ENCODE measurements around the gene KLHL35.

Gene KLHL35

GRCh38 chr11:75432911-75433321 lies at the start of gene KLHL35:
KLHL35 (minus strand) TSS chr11:75433203; CDS start chr11:75430629, 2,574 bp downstream.
- Mint-ChIP-seq H3K4me1 (peaks cover 21% of the 10 kb centered on the region), H3K27ac (no peak within 1 kb of the TSS), H3K9me3 (no peaks in the 10 kb centered on the region), H3K4me3 (peak within 1 kb of the TSS; percentile 33), H3K36me3 (peaks cover 5% of the 10 kb centered on the region), H3K27me3 (peaks cover 33% of the 10 kb centered on the region)

- Mint-ChIP-seq H3K4me1 (no peaks in the 10 kb centered on the region), H3K9me3 (no peaks in the 10 kb centered on the region), H3K27ac (no peak overlapping the region), H3K36me3 (no peaks in the 10 kb centered on the region), H3K4me3 (no peak overlapping the region), H3K27me3 (no peaks in the 10 kb centered on the region)
Measured at GRCh38 chr11:75481922-75482606, 49.1 kb upstream of the KLHL35 start.

- Mint-ChIP-seq H3K36me3 (no peaks in the 10 kb centered on the region), H3K27ac (no peak overlapping the region), H3K9me3 (no peaks in the 10 kb centered on the region), H3K4me1 (no peaks in the 10 kb centered on the region), H3K4me3 (no peak overlapping the region), H3K27me3 (no peaks in the 10 kb centered on the region)
Measured at GRCh38 chr11:75481223-75481921, 48.4 kb upstream of the KLHL35 start.

GRCh38 chr11:75480185-75481175 lies 47.5 kb upstream of the KLHL35 start:
- H3K27ac Mint-ChIP-seq: no peak overlapping the region
- no peaks in the 10 kb centered on the region for H3K36me3 Mint-ChIP-seq

GRCh38 chr11:75479597-75480145 lies 46.7 kb upstream of the KLHL35 start:
- H3K27ac Mint-ChIP-seq: no peak overlapping the region
- H3K27me3 Mint-ChIP-seq: no peaks in the 10 kb centered on the region
- no peaks in the 10 kb centered on the region for H3K36me3 Mint-ChIP-seq
- H3K4me1 Mint-ChIP-seq: peaks cover 16% of the 10 kb centered on the region
- no peaks in the 10 kb centered on the region for H3K9me3 Mint-ChIP-seq
- H3K4me3 Mint-ChIP-seq: no peak overlapping the region

More at GRCh38 chr11:75480185-75481175, 47.5 kb upstream of the KLHL35 start:
- no peaks in the 10 kb centered on the region for H3K27me3 Mint-ChIP-seq
- no peaks in the 10 kb centered on the region for H3K9me3 Mint-ChIP-seq
- no peak overlapping the region for H3K4me3 Mint-ChIP-seq
- H3K4me1 Mint-ChIP-seq: peaks cover 8% of the 10 kb centered on the region

- Mint-ChIP-seq H3K27ac (no peak overlapping the region), H3K27me3 (no peaks in the 10 kb centered on the region), H3K9me3 (no peaks in the 10 kb centered on the region), H3K4me1 (peaks cover 16% of the 10 kb centered on the region), H3K4me3 (no peak overlapping the region), H3K36me3 (no peaks in the 10 kb centered on the region)
Measured at GRCh38 chr11:75478783-75479596, 46.0 kb upstream of the KLHL35 start.

GRCh38 chr11:75477614-75477935 lies 44.6 kb upstream of the KLHL35 start:
- H3K4me3 Mint-ChIP-seq: no peak overlapping the region
- H3K27ac Mint-ChIP-seq: no peak overlapping the region
- no peaks in the 10 kb centered on the region for H3K36me3 Mint-ChIP-seq
- H3K9me3 Mint-ChIP-seq: no peaks in the 10 kb centered on the region
- H3K4me1 Mint-ChIP-seq: peaks cover 16% of the 10 kb centered on the region
- H3K27me3 Mint-ChIP-seq: no peaks in the 10 kb centered on the region

- H3K27me3 Mint-ChIP-seq: no peaks in the 10 kb centered on the region
- H3K36me3 Mint-ChIP-seq: no peaks in the 10 kb centered on the region
- peaks cover 16% of the 10 kb centered on the region for H3K4me1 Mint-ChIP-seq
- no peaks in the 10 kb centered on the region for H3K9me3 Mint-ChIP-seq
- no peak overlapping the region for H3K4me3 Mint-ChIP-seq
- peak overlapping the region; percentile 19 for H3K27ac Mint-ChIP-seq
Measured at GRCh38 chr11:75476739-75477613, 44.0 kb upstream of the KLHL35 start.

- H3K27ac Mint-ChIP-seq: no peak overlapping the region
- H3K4me1 Mint-ChIP-seq: peaks cover 16% of the 10 kb centered on the region
- no peaks in the 10 kb centered on the region for H3K9me3 Mint-ChIP-seq
- no peaks in the 10 kb centered on the region for H3K27me3 Mint-ChIP-seq
- no peaks in the 10 kb centered on the region for H3K36me3 Mint-ChIP-seq
- no peak overlapping the region for H3K4me3 Mint-ChIP-seq
Measured at GRCh38 chr11:75475767-75476650, 43.0 kb upstream of the KLHL35 start.

GRCh38 chr11:75474878-75475766 lies 42.1 kb upstream of the KLHL35 start:
- H3K36me3 Mint-ChIP-seq: no peaks in the 10 kb centered on the region
- H3K9me3 Mint-ChIP-seq: no peaks in the 10 kb centered on the region
- H3K27ac Mint-ChIP-seq: peak overlapping the region; percentile 66
- H3K4me3 Mint-ChIP-seq: peak overlapping the region; percentile 53
- no peaks in the 10 kb centered on the region for H3K27me3 Mint-ChIP-seq
- peaks cover 16% of the 10 kb centered on the region for H3K4me1 Mint-ChIP-seq

GRCh38 chr11:75474240-75474639 lies 41.2 kb upstream of the KLHL35 start:
- Mint-ChIP-seq H3K27ac (no peak overlapping the region), H3K27me3 (no peaks in the 10 kb centered on the region), H3K36me3 (no peaks in the 10 kb centered on the region), H3K9me3 (no peaks in the 10 kb centered on the region), H3K4me1 (peaks cover 16% of the 10 kb centered on the region), H3K4me3 (no peak overlapping the region)

- Mint-ChIP-seq H3K27ac (no peak overlapping the region), H3K4me3 (no peak overlapping the region), H3K36me3 (no peaks in the 10 kb centered on the region), H3K4me1 (peaks cover 16% of the 10 kb centered on the region), H3K27me3 (no peaks in the 10 kb centered on the region), H3K9me3 (no peaks in the 10 kb centered on the region)
Measured at GRCh38 chr11:75473684-75474083, 40.7 kb upstream of the KLHL35 start.
